CD4-positive, alpha-beta T cell treated with Interleukin-10 for 1 hour (primary cell): ENCODE data around the gene PIK3C2G.

Experiments used
- DNase-seq: peaks from one replicate; pipeline ENCODE4 v3.0.0-alpha.2; 2020

Gene PIK3C2G

DNA sequence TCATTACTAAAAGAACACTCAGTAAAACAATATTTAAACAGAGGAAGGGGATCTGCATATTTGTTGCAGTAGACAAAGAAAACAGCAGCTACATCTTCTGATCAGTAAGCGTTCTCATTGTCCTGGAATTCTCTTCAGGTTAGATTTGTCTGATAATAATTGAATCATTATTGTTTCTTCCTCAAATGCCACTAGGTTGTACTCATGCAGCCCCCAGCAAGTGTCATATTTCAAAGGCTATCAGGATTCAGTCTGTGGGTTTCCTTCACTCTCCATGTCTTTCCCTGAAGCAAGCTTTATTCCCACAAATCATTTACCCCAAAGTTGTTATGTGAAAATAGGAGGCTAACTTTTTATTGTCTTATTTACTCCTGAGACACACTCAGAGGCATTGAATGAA lies 14.7 kb downstream of the PIK3C2G start:
- DNase-seq: no peak

DNA sequence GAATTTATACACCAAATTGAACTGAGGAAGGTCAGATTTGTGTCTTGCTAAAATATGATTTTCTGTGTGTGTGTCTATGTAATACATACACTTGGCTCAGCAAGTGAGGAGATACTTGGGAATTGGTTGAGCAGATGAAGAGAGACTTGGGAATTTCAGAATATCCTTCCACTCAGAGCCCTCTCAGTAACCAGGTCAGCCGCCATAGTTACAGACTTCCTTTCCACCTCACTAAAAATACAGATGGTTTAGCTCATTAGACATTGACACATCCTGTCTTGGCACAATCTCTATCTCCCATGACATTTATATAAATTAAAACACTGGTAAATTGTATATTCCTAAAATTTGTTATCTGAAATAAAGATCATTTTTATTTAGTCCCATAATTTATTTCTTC lies 15.9 kb downstream of the PIK3C2G start:
- DNase-seq: no peak

GRCh38 chr12:18280728-18281127 lies 19.4 kb downstream of the PIK3C2G start:
- DNase-seq: no peak

- no peak for DNase-seq
Observed at GRCh38 chr12:18281941-18282340, 20.6 kb downstream of the PIK3C2G start.

GRCh38 chr12:18283831-18284230 lies 22.5 kb downstream of the PIK3C2G start:
- no peak for DNase-seq

DNA sequence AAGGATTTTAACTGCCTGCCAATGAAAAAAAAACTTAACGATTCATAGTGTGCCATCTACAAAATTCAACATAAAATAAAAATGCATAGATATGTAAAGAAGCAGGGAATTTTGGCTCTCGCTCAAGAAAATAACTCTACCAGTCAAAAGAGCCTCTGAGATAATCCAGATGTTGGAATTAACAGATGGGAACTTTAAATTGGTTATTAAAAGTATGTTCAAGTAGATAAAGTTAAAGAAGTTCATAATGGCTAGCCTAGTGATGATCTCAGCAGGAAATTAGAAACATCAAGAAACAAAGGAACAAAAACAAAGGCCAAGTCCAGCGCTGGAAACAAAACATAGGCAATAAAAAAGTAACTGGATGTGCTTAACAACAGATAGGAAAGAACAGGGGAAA lies 23.1 kb downstream of the PIK3C2G start:
- DNase-seq: no peak

- no peak for DNase-seq
Observed at GRCh38 chr12:18285161-18285560, 23.8 kb downstream of the PIK3C2G start.

DNA sequence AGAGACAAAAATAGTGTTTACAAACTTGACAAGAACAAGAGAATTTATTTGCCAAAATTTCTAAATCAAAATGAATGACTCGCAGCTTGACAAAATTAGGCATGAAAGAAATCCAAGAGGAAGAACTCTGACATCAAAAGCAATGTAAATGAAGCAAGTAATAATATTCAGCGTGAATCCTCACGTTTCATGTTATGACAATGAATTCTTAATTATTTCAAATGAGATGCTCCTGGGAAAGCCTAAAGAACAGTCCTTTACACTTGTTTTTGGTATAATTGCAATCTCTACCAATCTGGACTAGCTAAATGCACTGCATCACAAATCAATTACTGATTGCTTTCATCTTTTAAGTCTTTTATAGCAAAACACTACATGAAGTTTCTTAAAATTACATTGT lies 29.1 kb downstream of the PIK3C2G start:
- no peak for DNase-seq

DNA sequence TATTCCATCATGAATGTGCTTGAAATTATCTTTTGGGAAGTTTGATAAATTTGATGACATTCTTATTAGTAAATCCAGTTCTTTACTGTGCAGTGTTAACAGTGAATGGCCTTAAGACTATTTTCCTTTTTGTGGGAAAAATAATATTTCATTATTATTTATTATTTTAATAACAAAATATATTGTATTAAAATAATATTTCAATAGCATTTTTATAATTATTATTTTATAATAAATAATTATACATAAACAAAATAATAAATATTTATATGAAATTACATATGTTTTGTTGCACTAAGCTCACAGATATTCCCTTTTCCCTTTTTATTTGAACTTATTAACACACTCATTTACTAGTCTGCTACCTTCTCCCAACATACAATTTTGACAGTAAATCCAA lies 33.6 kb downstream of the PIK3C2G start:
- no peak for DNase-seq

- DNase-seq: no peak
Observed at GRCh38 chr12:18296201-18296908, 35.0 kb downstream of the PIK3C2G start.

DNA sequence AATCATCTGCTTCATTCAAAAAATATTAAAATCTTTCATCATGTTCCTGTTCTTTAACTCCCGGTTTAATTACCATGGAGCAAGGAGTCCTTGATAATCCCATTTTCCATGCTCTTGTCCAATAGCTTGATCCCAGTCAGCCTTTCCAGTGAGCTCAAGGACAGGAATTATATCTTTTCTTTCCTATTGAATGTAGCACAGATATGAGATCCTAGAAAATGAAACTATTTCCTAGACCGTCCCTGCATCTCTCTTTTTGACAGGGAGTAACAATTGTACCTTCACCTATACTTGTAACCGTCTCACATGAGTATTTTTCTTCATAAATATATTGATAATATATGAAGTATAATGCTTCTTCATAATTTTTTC lies 35.6 kb downstream of the PIK3C2G start:
- DNase-seq: no peak

GRCh38 chr12:18297902-18298301 lies 36.6 kb downstream of the PIK3C2G start:
- no peak for DNase-seq

GRCh38 chr12:18302809-18303430 lies 41.6 kb downstream of the PIK3C2G start:
- no peak for DNase-seq

- no peak for DNase-seq
Observed at GRCh38 chr12:18304609-18305008, 43.3 kb downstream of the PIK3C2G start.

DNA sequence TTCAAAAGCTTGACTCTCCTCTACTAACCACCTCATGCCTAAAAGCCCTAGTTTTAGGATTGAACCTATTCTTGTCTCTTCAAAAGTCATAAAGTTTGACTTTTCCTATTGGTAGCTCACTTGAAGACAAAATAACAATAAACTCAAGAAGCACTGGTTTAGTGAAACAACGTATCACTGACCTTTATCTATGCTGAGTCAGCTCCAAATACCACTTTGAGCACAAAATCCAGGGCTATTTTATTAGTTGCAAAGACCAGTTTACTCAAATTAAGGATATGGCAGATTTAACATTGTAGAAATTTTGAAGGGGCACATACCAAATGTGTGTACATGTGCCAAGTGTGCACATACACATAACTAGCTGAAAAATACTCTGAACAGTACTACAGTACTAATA lies 45.0 kb downstream of the PIK3C2G start:
- DNase-seq: no peak

DNA sequence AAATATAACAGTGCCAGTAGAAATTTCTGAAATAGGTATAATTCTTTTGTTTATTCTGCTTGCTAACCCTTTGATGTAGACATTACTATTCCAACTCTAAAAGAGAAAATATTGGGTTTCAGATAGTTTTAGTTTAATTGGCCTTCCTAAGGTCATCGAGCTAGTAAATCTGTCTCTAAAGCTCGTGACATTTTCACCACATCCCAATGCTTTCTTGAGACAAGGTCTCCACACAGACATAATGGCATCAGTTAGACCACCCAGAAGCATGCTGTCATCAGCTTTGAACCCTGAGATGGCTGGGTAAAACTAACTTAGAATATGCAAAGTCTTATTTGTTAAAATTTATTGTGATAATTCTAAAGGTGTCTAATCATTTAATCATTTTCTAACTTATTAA lies 52.0 kb downstream of the PIK3C2G start:
- DNase-seq: no peak

GRCh38 chr12:18320036-18320617 lies 58.8 kb downstream of the PIK3C2G start:
- DNase-seq: no peak

GRCh38 chr12:18320976-18321375 lies 59.7 kb downstream of the PIK3C2G start:
- no peak for DNase-seq

- no peak for DNase-seq
Observed at GRCh38 chr12:18323159-18323558, 61.8 kb downstream of the PIK3C2G start.

- no peak for DNase-seq
Observed at GRCh38 chr12:18327036-18327435, 65.7 kb downstream of the PIK3C2G start.

GRCh38 chr12:18332173-18332572 lies 70.9 kb downstream of the PIK3C2G start:
- DNase-seq: no peak

GRCh38 chr12:18339633-18340032 lies 78.3 kb downstream of the PIK3C2G start:
- no peak for DNase-seq

GRCh38 chr12:18340186-18340585 lies 78.9 kb downstream of the PIK3C2G start:
- DNase-seq: no peak

- DNase-seq: no peak
Observed at GRCh38 chr12:18340786-18341185, 79.5 kb downstream of the PIK3C2G start.

GRCh38 chr12:18343708-18344107 lies 82.4 kb downstream of the PIK3C2G start:
- DNase-seq: no peak
